ENCODE results near the gene NPR3.

NPR3 gene

GRCh38 chr5:32810804-32811203, 99.7 kb downstream of the NPR3 start:
- DNase-seq (ENCODE audit: low spot score): no peak

- no peak for DNase-seq (ENCODE audit: low spot score)
Measured at GRCh38 chr5:32812399-32812798, 101.3 kb downstream of the NPR3 start.

- no peak for DNase-seq (ENCODE audit: low spot score)
Measured at GRCh38 chr5:32814141-32814540, 103.0 kb downstream of the NPR3 start.

- no peak for DNase-seq (ENCODE audit: low spot score)
Measured at GRCh38 chr5:32814620-32815019, 103.5 kb downstream of the NPR3 start.

- DNase-seq (ENCODE audit: low spot score): no peak
Measured at GRCh38 chr5:32827981-32828380, 116.9 kb downstream of the NPR3 start.

- no peak for DNase-seq (ENCODE audit: low spot score)
Measured at GRCh38 chr5:32828492-32828891, 117.4 kb downstream of the NPR3 start.

GRCh38 chr5:32831624-32832023, 120.5 kb downstream of the NPR3 start:
- DNase-seq (ENCODE audit: low spot score): no peak

GRCh38 chr5:32833127-32833526, 122.0 kb downstream of the NPR3 start:
- DNase-seq (ENCODE audit: low spot score): no peak

GRCh38 chr5:32833663-32834062, 122.5 kb downstream of the NPR3 start:
- no peak for DNase-seq (ENCODE audit: low spot score)

GRCh38 chr5:32834251-32834650, 123.1 kb downstream of the NPR3 start:
- no peak for DNase-seq (ENCODE audit: low spot score)

GRCh38 chr5:32836176-32836575, 125.1 kb downstream of the NPR3 start:
- DNase-seq (ENCODE audit: low spot score): no peak

- DNase-seq (ENCODE audit: low spot score): no peak
Measured at GRCh38 chr5:32837211-32837610, 126.1 kb downstream of the NPR3 start.

GRCh38 chr5:32839106-32839505, 128.0 kb downstream of the NPR3 start:
- DNase-seq (ENCODE audit: low spot score): no peak

GRCh38 chr5:32840606-32841005, 129.5 kb downstream of the NPR3 start:
- DNase-seq (ENCODE audit: low spot score): no peak
